ENCODE measurements around the gene GNPAT.

GNPAT gene

GRCh38 chr1:231242516-231243198 is 1.6 kb downstream of the GNPAT start:
- DNase-seq (ENCODE audit: low spot score) (no peak), FAIRE-seq (no peak)

DNA sequence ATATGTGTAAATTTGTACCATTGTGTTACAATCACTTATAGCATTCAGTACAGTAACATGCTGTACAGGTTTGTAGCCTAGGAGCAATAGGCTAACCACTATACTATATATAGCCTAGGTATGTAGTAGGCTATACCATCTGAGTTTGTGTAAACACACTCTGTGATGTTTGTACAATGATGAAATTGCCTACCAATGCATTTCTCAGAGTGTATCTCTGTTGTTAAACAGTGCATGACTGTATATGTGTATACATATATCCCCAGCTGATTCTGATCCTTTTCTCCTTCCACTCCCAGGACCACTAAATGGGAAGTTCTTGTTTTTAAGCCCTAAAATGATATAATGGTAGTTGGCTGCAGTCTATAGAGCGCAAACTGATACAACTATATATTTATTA is 7.8 kb downstream of the GNPAT start:
- FAIRE-seq (no peak), DNase-seq (ENCODE audit: low spot score) (no peak)

DNA sequence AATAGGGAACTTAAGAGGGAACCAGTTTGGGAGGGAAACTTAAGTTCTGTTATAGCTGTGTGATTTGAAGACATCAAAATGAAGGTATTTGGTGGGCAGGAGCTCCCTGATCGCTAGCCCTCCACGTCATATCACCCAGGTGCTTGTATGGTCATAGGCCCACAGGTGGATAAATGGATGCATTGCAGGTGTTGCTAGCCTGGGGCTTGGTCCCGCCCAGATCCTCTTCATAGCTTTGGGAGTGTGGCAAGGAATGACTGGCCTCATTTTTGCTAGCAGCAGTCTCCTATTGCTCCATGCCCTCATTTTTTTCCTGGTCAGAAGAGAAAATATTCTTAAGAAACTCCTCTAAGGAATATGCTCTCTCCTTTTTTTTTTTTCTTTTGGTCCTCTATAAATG is 11.3 kb downstream of the GNPAT start:
- FAIRE-seq = no peak

DNA sequence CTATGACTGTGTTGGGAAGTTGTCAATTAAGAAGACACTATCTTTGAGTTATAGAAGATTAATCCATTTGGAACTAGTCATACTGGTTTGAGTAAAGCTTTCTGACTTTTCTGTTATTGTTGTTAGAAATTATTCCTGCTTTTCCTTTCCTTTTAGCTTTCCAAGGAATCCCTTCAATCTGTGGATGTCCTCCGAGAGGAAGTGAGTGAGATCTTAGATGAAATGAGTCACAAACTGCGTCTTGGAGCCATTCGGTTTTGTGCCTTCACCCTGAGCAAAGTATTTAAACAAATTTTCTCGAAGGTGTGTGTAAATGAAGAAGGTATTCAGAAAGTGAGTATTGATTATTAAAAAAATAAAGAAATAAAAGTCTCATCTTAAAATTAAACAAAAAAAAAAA is 19.3 kb downstream of the GNPAT start:
- DNase-seq (ENCODE audit: low spot score) = no peak
- no peak for FAIRE-seq

More for the DNA sequence above, 11.3 kb downstream of the GNPAT start:
- DNase-seq (ENCODE audit: low spot score) = no peak

GRCh38 chr1:231264642-231265041 is 23.6 kb downstream of the GNPAT start:
- FAIRE-seq = no peak
- no peak for DNase-seq (ENCODE audit: low spot score)

DNA sequence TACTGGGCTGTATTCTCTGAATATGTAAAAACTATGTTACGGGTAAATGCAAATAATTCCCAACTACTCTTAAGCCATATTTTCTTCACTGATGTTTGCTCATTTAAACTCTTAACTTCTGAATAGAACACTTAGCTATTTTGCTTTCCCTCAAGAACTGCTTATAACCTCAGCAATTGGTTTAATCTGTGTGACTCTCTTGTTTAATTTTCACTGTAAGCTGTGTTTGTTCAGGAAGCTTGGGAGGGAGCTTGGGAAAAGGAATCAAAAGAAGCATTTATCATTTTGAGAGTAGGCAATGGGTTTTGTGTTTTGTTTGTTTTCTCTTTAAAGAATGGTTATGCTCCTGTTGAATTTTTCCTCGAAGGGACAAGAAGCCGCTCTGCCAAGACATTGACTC is 24.4 kb downstream of the GNPAT start:
- FAIRE-seq (no peak), DNase-seq (ENCODE audit: low spot score) (no peak)

GRCh38 chr1:231266811-231267322 is 25.9 kb downstream of the GNPAT start:
- FAIRE-seq (no peak), DNase-seq (ENCODE audit: low spot score) (no peak)

DNA sequence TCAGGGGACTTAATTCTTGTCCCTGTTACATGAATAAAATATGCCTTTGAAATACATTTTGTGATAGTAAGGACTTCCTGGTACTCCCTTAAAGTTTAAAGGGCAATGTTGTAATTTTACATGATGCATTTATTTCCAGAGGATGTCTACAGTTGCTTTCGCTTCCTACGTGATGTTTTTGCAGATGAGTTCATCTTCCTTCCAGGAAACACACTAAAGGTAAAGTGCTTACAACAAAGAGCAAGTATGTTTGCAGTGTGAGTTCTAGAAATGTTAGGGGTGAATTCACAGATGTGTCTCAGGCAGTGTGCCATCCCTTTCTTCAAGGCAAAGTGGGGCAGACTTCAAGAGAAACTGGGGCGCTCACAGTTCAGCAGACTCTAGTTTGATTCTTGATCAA is 31.2 kb downstream of the GNPAT start:
- FAIRE-seq (no peak), DNase-seq (ENCODE audit: low spot score) (no peak)

DNA sequence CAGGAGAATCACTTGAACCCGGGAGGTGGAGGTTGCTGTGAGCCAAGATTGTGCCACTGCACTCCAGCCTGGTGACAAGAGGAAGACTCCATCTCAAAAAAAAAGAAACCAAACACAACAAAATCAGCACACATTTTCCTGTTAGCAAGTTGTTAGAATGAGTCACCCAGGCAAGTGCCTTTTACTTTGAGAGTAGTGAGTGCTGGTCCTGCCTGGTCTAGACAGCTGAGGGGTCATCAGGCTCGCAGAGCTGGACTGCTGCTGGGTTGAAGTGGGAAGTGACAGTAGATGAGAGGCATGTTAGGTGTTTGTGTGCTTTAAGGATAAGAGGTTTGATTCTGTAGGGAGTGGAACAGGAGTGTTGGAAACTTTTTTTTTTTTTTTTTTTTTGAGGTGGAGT is 31.9 kb downstream of the GNPAT start:
- DNase-seq (ENCODE audit: low spot score) = no peak

GRCh38 chr1:231274119-231274825 is 33.3 kb downstream of the GNPAT start:
- FAIRE-seq (no peak), DNase-seq (ENCODE audit: low spot score) (peak; percentile 53)

More for the DNA sequence above, 31.9 kb downstream of the GNPAT start:
- no peak for FAIRE-seq

DNA sequence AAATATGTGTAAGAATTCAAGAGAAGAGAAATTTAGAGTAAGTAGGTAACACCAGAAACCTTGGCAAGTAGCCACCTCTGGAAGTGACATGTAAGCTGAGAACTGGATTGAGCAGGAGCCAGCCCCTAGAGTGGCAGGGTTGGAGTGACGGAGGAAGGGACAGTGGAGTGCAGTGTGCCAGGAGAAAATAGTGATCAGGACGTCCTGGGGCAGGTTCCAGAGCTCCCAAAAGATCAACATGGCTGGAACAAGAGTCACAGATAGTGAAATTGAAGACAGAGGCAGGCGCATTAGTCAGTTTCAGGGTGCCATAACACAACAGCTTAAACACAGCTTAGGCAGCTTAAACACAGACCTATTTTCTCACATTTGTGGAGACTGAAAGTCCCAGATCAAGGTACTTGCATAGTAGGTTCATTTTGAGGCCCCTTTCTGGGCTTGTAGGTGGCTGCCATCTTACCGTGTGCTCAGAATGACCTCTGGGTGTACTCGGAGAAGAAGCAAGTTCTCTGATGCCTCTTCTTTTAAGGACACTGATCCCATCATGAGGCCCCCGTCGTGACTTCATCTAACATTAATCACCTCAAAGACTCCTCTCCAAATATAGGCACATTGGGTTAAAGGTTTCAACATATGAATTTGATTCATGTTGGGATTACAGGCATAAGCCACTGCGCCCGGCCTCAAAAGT is 37.2 kb downstream of the GNPAT start:
- no peak for FAIRE-seq

DNA sequence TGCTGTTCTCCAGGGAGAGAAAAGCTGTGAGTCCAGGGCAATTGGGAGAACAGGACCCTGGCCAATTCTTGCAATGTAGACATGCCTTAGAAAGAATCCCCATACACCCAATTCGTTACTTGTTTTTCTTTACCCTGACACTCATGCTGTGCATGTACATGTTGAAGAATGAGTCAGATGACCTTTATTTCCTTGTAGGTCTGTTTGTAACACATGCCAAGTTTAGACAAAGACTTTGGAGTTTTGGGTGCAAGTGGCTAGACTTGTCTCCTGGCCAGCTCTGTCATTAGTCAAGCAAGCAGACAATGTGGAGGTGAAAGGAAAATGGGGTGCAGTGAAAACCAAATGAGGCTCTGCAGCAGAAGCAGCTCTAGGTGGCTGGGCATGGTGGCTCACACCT is 38.1 kb downstream of the GNPAT start:
- DNase-seq (ENCODE audit: low spot score) = no peak
- FAIRE-seq = no peak

More for the DNA sequence above, 37.2 kb downstream of the GNPAT start:
- no peak for DNase-seq (ENCODE audit: low spot score)

DNA sequence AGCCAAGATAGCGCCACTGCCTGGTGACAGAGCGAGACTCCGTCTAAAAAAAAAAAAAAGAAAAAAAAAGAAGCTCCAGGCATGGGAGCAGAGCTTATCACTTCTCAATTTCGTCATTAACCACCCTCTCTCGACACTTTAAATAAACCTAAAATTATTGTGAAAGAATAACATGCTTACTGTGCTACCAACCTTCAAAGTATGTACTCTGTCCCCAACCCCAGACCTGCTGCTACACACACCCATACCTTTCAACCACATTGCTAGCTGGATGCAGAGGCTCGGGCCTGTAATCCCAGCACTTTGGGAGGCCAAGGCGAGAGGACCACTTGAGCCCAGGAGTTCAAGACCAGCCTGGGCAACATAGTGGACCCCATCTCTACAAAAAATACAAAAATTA is 38.7 kb downstream of the GNPAT start:
- no peak for DNase-seq (ENCODE audit: low spot score)
- FAIRE-seq = no peak

DNA sequence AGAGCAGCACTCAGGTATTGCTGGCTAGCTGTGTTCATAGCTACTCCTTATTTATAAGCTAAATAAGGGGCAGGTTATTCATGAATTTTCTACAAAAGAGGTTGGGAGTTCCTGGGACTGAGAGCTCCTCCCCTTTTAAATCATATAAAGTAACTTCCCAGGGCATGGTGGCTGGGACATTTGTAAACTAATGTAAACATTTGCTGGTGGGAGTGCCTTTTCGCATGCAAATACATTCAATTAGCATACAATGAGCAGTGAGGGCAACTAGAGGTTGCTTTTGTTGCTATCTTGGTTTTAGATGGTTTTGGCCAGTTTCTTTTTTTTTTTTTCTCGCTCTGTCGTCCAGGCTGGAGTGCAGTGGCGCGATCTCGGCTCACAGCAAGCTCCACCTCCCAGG is 43.4 kb downstream of the GNPAT start:
- FAIRE-seq (no peak), DNase-seq (ENCODE audit: low spot score) (no peak)

- no peak for FAIRE-seq
Observed at GRCh38 chr1:231286603-231287002, 45.6 kb downstream of the GNPAT start.

GRCh38 chr1:231295938-231296337 is 54.9 kb downstream of the GNPAT start:
- DNase-seq (ENCODE audit: low spot score) (no peak), FAIRE-seq (no peak)

More at GRCh38 chr1:231286603-231287002, 45.6 kb downstream of the GNPAT start:
- no peak for DNase-seq (ENCODE audit: low spot score)

GRCh38 chr1:231301990-231302389 is 61.0 kb downstream of the GNPAT start:
- FAIRE-seq (no peak), DNase-seq (ENCODE audit: low spot score) (no peak)

- no peak for DNase-seq (ENCODE audit: low spot score)
- no peak for FAIRE-seq
Observed at GRCh38 chr1:231310391-231310934, 69.5 kb downstream of the GNPAT start.

GRCh38 chr1:231311720-231312431 is 70.9 kb downstream of the GNPAT start:
- DNase-seq (ENCODE audit: low spot score) (no peak), FAIRE-seq (no peak)

GRCh38 chr1:231312432-231312788 is 71.4 kb downstream of the GNPAT start:
- DNase-seq (ENCODE audit: low spot score) = no peak
- no peak for FAIRE-seq

DNA sequence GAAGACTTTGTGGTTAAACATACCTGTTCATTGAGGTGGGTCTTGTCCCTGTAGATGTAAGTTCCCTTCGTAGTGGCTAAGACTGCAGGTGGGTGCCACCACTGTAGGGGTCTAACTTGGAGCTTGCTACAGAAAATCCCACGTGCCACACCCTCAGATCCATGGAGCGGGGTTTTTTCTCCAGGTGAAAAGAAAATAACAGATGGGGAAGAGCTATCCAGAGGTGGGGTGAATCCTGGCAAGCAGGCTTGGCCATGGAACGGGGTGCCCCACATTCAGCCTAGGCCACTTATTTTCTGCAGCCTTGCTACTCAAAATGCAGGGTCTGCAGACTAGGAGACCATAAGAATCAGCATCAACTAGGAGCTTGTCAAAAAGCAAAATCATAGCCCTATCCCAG is 72.6 kb downstream of the GNPAT start:
- FAIRE-seq (no peak), DNase-seq (ENCODE audit: low spot score) (no peak)

All from RCC 7860 (cell line).